HG03575 (cell line): ENCODE results near the gene THUMPD3.

Experiments used
- ATAC-seq: cut with Tn5 transposase; IDR thresholded peaks from one replicate; pipeline ENCODE4 v1.9.1; 2021; ENCODE audit not compliant: unreplicated experiment, insufficient number of reproducible peaks, low FRiP score; ENCODE audit errors: extremely low read depth

THUMPD3 gene

GRCh38 chr3:9395570-9396300 lies 32.9 kb downstream of the THUMPD3 start:
- ATAC-seq: no peak

DNA sequence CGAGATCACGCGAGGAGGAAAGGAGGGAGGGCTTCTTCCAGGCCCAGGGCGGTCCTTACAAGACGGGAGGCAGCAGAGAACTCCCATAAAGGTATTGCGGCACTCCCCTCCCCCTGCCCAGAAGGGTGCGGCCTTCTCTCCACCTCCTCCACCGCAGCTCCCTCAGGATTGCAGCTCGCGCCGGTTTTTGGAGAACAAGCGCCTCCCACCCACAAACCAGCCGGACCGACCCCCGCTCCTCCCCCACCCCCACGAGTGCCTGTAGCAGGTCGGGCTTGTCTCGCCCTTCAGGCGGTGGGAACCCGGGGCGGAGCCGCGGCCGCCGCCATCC lies 33.4 kb downstream of the THUMPD3 start:
- peak; percentile 17 for ATAC-seq

- ATAC-seq: peak; percentile 64
Observed at GRCh38 chr3:9396632-9397331, 33.9 kb downstream of the THUMPD3 start.

DNA sequence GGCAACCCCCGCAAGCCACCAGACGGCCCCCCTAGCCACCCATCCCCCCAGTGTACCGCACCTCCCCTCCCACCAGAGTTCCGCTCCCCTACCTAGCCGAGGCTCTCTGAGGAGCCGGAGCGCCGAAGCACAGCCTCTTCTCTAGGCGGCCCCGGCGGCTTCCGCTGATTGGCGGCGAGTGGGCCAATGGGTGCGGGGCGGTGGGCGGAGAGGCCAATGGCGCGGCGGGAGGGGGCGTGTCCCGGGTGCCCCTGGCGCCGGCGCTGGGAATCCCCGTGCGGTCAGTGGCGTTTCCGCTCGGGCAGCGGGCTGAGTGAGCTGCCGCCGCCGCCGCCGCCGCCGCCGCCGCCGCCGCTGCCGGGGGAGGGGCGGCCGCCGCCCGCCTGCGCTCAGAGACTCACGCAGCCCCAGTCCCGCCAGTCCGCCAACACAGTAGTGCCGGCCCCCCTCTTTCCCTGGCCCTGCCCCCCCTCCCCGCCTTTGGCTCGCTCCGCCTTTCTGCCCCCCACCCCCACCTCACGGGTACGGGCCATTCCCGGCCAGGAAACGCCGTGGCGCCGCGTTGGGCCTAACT lies 34.6 kb downstream of the THUMPD3 start, which contains the start of gene SETD5:
TSS of gene SETD5 (plus strand) at position 284 of the 574 bp plus-strand sequence. CDS start 31,324 bp downstream, outside the sequence.
- ATAC-seq: peak; percentile 15

DNA sequence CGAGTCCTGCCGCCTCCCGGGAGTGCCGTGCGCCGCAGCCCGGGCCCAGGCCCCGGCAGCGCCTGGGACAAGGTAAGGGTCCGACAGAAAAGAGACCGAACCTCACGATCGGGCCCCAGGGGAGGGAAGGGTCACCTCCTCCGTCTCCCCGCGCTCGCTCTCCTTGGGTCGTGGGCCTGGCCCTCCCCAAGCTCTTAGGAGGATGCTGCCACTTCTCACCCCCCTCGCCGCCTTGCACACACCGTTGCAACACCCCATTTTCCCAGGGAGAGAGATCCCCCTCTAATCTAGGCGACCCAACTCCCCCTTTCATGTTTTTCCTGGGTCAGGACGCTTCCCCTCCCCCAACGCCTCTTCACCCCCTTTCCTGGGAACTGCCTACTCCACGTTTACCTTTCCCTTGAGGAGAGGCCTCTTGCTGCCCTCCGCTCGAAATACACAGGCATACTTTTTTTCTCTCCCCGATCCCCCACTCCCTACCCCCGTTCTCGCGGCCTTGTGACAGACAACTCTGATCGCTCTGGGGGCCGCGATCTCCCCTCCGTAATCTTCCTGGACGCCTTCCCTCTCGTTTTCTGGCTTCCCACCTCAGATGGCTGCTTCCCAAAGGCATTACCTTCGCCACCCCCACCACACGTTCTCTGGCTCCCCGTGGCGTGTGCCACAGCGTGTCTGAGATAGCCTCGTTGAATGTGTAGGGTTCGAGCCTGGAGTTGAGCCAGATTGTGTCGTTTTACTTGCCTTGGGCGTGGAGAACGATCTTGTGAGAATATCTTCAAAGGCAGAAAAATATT lies 35.2 kb downstream of the THUMPD3 start:
- ATAC-seq: no peak

DNA sequence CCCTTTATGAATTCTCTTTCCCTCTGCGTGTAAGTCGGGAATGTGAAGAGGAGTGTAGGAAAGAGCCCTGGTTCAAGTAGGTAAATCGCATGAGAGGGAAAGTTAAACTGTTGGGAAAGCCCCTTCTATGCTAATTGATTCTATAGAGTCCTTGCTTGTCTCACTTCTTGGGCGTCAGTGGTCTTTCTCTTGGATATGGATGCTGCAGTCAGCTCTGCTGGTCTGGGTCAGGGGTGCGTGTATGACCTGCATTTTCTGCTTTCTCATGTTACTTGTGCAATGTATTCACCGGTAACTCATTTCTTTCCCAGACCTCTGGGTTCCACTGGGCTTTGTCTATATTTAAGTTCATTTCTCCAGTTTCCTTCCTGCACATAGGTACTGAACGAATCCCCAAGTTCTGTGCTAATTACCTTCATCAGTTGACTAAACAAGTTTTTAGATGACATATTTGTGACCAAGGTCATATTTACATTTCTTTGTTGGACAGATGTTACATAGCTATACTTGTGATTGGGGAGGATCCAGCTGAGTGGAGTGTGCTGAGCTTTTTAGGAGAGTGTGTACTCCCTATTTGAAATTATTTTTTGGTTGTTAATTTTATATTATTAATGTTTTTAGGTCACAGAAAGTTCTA lies 36.0 kb downstream of the THUMPD3 start:
- no peak for ATAC-seq

GRCh38 chr3:9399337-9399703 lies 36.5 kb downstream of the THUMPD3 start:
- ATAC-seq: no peak

- no peak for ATAC-seq
Observed at GRCh38 chr3:9399746-9400145, 36.9 kb downstream of the THUMPD3 start.

DNA sequence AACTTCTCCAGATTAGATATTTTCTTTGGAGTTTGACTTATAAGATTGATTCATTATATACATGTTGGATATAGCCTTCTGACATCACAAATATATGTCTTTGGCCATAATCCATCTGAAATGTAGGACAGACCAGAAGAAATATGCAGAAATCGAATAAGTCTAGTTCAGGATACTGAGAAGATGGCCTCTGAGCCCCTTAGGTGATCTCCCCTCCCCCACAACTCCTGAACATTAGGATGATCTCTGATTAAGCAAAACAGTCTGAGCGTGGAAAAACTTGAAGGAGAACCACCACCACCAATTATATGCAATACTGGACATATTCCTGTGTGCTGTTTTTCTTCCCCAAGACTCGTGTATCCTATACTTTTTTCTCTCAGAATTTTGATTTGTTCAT lies 37.8 kb downstream of the THUMPD3 start:
- no peak for ATAC-seq

- no peak for ATAC-seq
Observed at GRCh38 chr3:9401986-9402385, 39.1 kb downstream of the THUMPD3 start.

DNA sequence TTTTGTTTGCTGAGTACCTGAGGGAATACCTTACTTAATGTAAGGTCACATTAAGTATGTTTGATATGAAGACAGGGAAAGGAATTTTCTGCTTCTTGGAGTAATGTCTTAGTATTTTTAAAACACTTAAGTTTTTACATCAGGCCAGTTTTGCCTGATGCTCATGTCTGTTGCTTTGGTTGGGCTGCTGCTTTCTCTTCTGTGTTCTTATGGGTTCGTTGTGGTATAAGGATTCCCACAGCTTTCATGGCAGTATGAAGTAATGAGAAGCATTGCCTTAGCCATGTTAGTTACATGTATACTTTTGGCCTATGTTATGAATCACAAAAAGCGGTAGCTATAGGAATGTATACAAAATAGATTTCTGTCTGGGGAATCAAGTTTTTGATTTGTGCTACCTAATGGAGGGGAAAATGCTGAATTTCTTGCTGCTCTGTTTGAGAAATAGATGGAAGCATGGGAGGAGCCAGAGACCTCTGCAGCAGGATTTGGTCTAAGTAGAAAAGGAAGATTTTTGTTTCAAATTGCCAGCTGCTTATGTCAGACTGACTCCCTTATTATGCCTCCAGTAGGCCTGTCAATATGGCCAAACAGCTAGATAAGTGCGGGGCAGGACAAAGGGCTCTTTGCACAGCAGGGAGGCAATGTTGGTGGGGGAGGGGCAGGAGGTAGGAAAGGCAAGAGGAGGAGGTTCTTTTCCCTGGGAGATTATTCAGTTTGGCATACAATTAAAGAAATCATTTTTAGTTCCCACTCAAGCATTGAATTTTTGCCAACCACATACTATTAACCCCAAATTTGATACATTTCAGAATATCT lies 39.8 kb downstream of the THUMPD3 start:
- ATAC-seq: no peak

- ATAC-seq: no peak
Observed at GRCh38 chr3:9403463-9403862, 40.6 kb downstream of the THUMPD3 start.

DNA sequence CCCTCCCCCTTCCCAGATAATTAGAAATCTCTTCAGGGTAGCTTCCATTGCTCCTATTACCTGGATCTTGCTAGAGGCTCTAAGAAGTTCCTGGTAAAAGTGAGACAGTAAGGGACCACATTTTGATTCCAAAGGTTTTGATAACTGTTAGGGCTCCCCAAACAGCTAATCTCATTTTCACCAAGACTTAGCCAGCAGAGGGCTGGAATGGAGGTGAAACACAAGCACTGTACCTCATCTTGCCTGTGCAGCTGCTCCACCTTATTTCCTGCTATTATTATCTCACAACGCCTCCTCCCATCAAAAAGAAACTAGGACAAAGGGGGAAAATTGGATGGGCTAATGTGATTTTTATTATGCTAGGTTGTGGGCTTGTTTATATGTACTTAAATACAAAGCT lies 41.8 kb downstream of the THUMPD3 start:
- ATAC-seq: no peak

- ATAC-seq: no peak
Observed at GRCh38 chr3:9405756-9406155, 42.9 kb downstream of the THUMPD3 start.

DNA sequence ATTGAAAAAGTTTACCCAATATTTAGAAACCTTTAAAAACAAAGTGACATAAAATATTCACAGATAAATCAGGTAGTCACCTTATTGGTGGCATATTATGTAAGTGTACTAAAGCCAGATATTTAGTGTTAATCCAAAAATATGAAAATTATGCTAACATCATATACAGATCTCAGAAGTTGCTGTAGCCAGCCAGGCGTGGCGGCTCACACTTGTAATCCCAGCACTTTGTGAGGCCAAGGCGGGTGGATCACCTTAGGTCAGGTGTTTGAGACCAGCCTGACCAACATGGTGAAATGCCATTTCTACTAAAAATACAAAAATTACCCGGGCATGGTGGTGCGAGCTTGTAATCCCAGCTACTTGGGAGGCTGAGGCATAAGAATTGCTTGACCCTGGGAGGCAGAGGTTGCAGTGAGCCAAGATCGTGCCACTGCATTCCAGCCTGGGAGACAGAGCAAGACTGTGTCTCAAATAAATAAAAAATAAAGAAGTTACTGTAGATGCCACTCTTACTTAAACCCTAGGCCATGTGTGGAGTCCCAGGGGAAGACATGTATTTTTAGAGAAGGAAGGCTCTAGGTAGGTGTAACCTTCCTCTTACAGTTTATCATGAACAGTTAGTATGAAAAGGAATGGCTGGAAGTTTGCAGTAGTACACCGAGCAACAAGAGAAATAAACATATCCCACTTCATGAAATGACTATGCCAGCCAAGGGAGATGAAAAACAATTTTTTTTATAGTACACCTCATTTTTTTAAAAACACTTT lies 44.2 kb downstream of the THUMPD3 start:
- ATAC-seq: no peak

DNA sequence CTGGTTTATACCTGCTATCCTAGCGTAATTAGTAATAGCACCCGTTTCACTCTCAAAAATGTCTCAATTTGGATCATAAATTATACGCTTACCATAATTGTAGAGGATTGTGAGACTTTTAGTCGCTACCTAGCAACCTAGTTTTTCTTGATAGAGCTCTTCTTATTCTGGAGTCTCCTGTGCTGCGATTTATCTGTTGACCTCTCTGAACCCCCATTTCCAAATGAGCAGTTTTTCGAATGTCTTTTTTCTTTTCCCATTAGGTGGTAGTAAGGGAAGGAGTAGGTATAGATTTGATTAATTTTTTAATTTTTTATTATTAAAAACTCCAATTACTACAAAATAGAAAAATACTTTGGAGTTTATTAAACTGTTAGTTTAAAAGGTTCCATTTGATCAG lies 45.2 kb downstream of the THUMPD3 start:
- no peak for ATAC-seq

- no peak for ATAC-seq
Observed at GRCh38 chr3:9408546-9408945, 45.7 kb downstream of the THUMPD3 start.
